Ovary (tissue), 9 donors: ENCODE data around the gene COL25A1. TPM values are rescaled to one million over a fixed set of nuclear protein-coding genes. Genes with fewer than 3 reads are reported as not detected.

Experiments used
- DNase-seq, 5 donors: peaks; one replicate each; pipeline ENCODE4 v3.0.0-alpha.2; 2019 to 2020
- H3K27ac ChIP-seq, 2 donors: fragments of 200-600 bp; one replicate each; pipeline versions ENCODE4 v1.5.1 to v1.8.0; 2019 to 2022
- H3K27me3 ChIP-seq: fragments of 200-600 bp; one replicate; pipeline ENCODE4 v1.8.0; 2022
- H3K36me3 ChIP-seq: fragments of 200-600 bp; sonication (generic); one replicate; pipeline ENCODE4 v1.5.1; 2019
- H3K4me1 ChIP-seq: one replicate; pipeline ENCODE4 v1.8.1; 2013; ENCODE audit warnings: mild to moderate bottlenecking, moderate library complexity; ENCODE audit not compliant: insufficient read depth
- H3K4me3 ChIP-seq: fragments of 200-600 bp; sonication (generic); one replicate; pipeline ENCODE4 v1.5.1; 2017
- H3K9me3 ChIP-seq, 2 donors: fragments of 200-600 bp in 1 of 2; sonication (generic) in 1 of 2; one replicate each; pipeline versions ENCODE4 v1.5.1 to v1.8.1; 2013 to 2019; ENCODE audit warnings: mild to moderate bottlenecking in 1 of 2, moderate library complexity in 1 of 2
- CTCF ChIP-seq, 3 donors: fragments of 450-650 bp in 2 of 3; fragments of 200-600 bp in 1 of 3; IDR thresholded peaks; one replicate each; pipeline versions ENCODE4 v1.5.1 to v1.8.0; 2016 to 2022; ENCODE audit warnings: antibody characterized with exemption in 3 of 3, mild to moderate bottlenecking in 1 of 3
- EP300 ChIP-seq: sonication (generic); formaldehyde crosslinking; IDR thresholded peaks from one replicate; pipeline ENCODE4 v1.6.1; 2017; ENCODE audit warnings: antibody characterized with exemption
- POLR2A ChIP-seq: fragments of 450-650 bp; IDR thresholded peaks from one replicate; pipeline ENCODE4 v1.6.1; 2017; ENCODE audit warnings: antibody characterized with exemption, mild to moderate bottlenecking, moderate library complexity
- WGBS, 3 donors: extraction: QIAGEN DNeasy Blood & Tissue Kit in 1 of 3; methylation state at CpG; one replicate each; pipeline versions ENCODE4 v1.1.5 to v1.1.7; 2013 to 2017; 5-methylcytosine and 5-hydroxymethylcytosine counted together
- intact Hi-C, 4 donors: fragments of 100-400 bp; cut with DNase I; formaldehyde crosslinking; loops; one replicate each; pipeline versions ENCODE4 v1.11.0 to v1.15.1; 2022 to 2023
- polyA plus RNA-seq, 2 donors: library from polyadenylated mRNA; stranded (reverse); fragments of 200-250 nt in 1 of 2; fragments of 350-450 nt in 1 of 2; fragmentation: Illumina TruSeq in 1 of 2; extraction: RNeasy Lipid Tissue Mini Kit (QIAGEN cat#74804) in 1 of 2; gene quantifications; one replicate each; pipeline ENCODE4 v1.2.3, GENCODE V29; 2013 to 2014
- total RNA-seq, 7 donors: library from RNA; depleted of rRNA in 2 of 7; stranded (reverse); fragments of >200 nt in 2 of 7; fragmentation: NEBNext Ultra II Directional in 3 of 7; extraction: Animal tissue kit (Norgen Biotek cat#: 25700) in 3 of 7; gene quantifications; one replicate each; pipeline versions ENCODE4 v1.1.0 to v1.2.4, GENCODE V29; 2016 to 2023
- donor health status: DM: no; HTN: no; CAD: no; lungs with moderate emphysema.
- donor health status: DM: no; HTN: no; CAD: no.
- donor health status: Bipolar disorder and iron deficiency.
- donor health status: DM: yes; HTN: yes; CAD: no.
- donor health status: DM: no; HTN: no; CAD: no.
- donor health status: DM: yes; HTN: yes; CAD: no.

COL25A1 gene
- total and polyA plus RNA-seq, 9 donors = 0.25 to 3.2 (median 0.77) TPM

DNA sequence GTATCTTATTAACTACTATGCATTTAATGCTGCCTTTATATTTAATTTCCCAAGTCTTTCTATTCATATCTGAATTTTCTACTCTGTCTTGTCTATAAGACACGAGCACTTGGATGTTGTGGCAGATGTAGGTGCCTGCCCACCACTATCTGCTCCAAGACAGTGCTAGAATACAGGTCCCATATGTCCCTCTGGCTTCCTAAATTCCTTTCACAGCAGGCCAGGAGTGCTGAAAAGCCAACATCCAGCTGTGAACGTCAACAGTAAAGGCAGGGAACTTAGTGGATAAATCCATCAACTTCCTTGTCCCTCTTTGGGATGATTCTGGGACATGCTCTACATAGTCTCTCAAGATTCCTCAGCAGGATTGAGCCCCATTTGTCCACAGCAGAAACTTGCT lies 294.5 kb downstream of the COL25A1 start:
- WGBS, 3 donors = 87 to 92% (median 90%) methylated on average over 2 of the region's 2 CpGs

GRCh38 chr4:109005523-109005922 lies 296.9 kb downstream of the COL25A1 start:
- WGBS, 3 donors = 86 to 95% (median 93%) methylated on average over 1 of the region's 1 CpG
- DNase-seq = no peak
- Histone ChIP-seq H3K36me3 (no peaks in the 10 kb centered on the region), H3K9me3 (no peaks in the 10 kb centered on the region), H3K27ac (no peak overlapping the region), H3K4me1 (no peaks in the 10 kb centered on the region), H3K4me3 (no peak overlapping the region), H3K27me3 (no peaks in the 10 kb centered on the region)
- TF ChIP-seq POLR2A (no peak), EP300 (no peak), CTCF (IDR thresholded peaks at IDR 0.05) (no peak)
- intact Hi-C loops = no loop called here

More for the DNA sequence above, 294.5 kb downstream of the COL25A1 start:
- Histone ChIP-seq H3K4me3 (no peak overlapping the region), H3K9me3 (no peaks in the 10 kb centered on the region), H3K27me3 (no peaks in the 10 kb centered on the region), H3K36me3 (no peaks in the 10 kb centered on the region), H3K4me1 (peaks cover 1% of the 10 kb centered on the region), H3K27ac (no peak overlapping the region)
- intact Hi-C loops = no loop called here
- no peak for DNase-seq
- TF ChIP-seq CTCF (IDR thresholded peaks at IDR 0.05) = no peak

DNA sequence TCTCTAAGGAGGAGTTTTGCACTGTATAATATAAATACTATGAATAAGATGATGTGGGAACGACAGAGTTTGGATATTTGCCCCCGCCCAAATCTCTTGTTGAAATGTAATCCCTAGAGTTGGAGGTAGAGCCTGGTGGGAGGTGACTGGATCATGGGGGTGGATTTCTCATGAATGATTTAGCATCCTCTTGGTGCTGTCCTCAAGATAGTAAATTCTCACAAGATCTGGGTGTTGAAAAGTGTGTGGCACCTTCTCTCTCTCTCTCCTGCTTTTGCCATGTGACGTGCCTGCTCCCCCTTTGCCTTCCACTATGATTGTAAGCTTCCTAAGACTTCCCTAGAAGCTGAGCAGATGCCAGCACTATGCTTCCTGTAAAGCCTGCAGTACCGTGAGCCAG lies 298.0 kb downstream of the COL25A1 start:
- no peaks in the 10 kb centered on the region for H3K4me1 ChIP-seq
- 64 to 76% (median 68%) methylated on average over 4 of the region's 4 CpGs for WGBS, 3 donors
- H3K36me3 ChIP-seq = no peaks in the 10 kb centered on the region
- no peaks in the 10 kb centered on the region for H3K27me3 ChIP-seq
- H3K9me3 ChIP-seq = no peaks in the 10 kb centered on the region
- DNase-seq = no peak
- no peak overlapping the region for H3K4me3 ChIP-seq
- TF ChIP-seq CTCF (IDR thresholded peaks at IDR 0.05) (no peak), EP300 (no peak), POLR2A (no peak)
- H3K27ac ChIP-seq = no peak overlapping the region
- intact Hi-C loops = no loop called here

- intact Hi-C loops = no loop called here
- Histone ChIP-seq H3K4me3 (no peak overlapping the region), H3K36me3 (no peaks in the 10 kb centered on the region), H3K4me1 (no peaks in the 10 kb centered on the region), H3K27ac (no peak overlapping the region), H3K27me3 (no peaks in the 10 kb centered on the region), H3K9me3 (no peaks in the 10 kb centered on the region)
- TF ChIP-seq CTCF (IDR thresholded peaks at IDR 0.05) (no peak), EP300 (no peak), POLR2A (no peak)
- no peak for DNase-seq
- 90 to 96% (median 95%) methylated on average over 2 of the region's 2 CpGs for WGBS, 3 donors
These were observed 298.5 kb downstream of the COL25A1 start for GRCh38 chr4:109003964-109004363.
